GM21526 (cell line): Measurements from ENCODE around the gene RGMA.

Experiments used
- ATAC-seq: cut with Tn5 transposase; IDR thresholded peaks from one replicate; pipeline ENCODE4 v1.9.1; 2021; ENCODE audit warnings: moderate library complexity; ENCODE audit not compliant: unreplicated experiment, low FRiP score

RGMA gene

DNA sequence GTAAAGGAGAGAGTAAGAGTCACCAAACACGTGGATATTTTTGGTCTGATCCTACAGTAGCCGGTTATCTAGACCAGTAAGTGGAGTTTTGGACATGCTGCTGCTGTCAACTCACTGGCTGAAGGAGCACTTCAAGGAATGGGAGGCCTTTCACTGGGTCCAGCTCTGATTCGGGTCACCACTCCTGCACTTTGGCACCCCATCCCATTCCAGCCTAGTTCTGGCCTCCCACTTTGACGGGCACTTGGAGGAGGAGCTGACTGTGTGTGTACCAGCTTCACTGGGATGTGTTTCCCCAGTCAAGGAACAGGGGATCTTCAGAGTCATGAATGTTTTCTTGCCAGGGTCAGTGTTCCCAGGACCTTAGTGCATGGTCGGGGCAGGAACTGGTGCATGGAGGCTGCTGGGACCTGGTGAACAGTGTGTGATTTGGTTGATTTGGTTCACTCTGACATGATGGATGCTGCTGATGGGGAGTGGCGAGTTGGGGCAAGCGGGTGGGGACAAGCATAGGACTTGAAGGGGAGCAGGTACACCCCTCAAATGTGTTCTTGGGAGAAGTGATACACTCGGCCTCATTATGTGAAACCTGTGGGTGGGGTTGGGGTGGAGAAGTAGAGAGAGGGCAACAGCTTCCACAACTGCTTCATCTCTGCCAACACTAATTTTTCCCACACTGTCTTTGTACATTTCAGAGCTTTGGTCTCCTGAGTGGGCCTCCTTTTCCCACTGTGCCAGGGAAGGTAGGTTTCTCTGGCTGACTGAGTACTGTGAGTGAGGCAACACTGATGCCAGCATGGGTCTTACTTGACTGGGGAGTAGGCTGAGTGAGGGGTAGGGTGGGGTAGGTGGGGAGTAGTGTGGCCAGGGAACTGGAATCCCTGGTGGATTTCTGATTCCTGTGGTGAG lies 64.0 kb downstream of the RGMA start:
- ATAC-seq = no peak

DNA sequence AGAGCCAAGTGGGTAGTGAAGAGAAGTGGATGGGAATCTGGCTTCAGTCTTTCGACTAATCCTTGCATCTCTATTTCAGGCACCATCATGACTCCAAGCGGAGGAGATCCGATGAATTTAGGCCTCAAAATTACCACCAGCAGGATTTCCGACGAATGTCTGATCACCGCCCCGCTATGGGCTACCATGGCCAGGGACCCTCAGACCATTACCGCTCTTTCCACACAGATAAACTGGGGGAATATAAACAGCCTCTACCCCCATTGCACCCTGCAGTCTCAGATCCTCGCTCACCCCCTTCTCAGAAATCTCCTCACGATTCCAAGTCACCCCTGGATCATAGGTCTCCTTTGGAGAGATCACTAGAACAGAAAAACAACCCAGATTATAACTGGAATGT lies 64.7 kb downstream of the RGMA start:
- no peak for ATAC-seq

DNA sequence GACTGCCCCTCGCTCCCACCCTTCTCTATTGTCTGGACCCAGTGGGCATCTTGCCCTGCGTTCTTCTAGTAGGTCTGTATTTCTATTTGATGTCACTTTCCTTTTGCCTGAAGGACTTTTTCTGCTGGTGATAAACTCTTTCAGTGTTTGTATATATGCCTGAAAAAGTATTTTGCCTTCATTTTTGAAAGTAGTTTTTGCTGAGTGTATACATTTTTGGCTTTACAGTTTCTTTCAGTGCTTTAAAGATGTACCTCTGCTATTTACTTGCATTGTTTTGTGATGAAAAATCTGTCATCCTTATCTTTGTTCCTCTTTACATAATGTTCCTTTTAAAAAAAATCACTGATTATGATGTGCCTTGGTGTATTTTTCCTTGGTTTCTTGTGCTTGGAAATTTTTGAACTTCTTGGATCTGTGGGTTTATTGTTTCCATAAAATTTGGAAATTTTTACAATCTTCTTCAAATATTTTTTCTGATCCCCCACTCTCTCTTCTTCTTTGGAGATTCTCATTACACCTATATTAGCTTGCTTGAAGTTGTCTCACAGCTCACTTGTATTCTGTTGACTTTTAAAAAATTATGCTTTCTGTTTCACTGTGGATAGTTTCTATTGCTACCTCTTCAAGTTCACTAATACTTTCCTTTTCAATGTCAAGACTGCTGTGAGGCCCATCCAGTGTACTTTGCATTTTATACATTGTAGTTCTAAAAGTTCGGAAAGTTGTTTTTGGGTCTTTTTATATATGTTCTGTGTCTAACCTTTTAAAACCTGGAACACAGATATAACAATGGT lies 67.8 kb downstream of the RGMA start:
- ATAC-seq = peak; percentile 61

DNA sequence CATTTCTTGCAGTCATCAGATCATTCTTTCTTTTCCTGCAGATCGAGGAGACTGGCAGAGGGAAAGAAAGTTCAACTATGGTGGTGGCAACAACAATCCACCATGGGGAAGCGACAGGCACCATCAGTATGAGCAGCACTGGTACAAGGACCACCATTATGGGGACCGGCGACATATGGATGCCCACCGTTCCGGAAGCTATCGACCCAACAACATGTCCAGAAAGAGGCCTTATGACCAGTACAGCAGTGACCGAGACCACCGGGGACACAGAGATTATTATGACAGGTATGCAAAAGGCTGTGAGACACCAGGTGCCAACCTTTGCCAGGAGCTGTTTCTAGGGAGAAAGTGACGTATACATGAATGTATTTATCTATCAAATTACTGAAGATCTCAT lies 69.0 kb downstream of the RGMA start:
- no peak for ATAC-seq

DNA sequence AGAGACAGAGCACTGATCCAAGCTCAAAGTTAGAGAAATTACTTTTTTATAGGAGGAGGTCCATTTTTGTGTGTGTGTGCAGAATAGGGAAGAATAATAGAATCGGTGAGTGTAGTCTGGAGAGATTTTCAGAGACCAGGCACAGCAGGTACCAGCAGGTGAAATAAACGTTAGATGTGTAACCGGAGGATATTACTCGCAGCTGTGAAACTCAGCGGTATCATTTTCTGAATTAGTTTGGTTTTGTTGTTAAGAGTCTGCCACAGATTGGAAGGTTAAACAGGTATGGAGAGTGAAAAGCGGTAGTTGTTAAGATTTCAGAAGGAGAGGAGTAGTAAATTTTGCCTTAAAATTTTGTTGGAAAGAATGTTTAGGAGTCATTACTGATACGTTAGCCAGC lies 69.9 kb downstream of the RGMA start:
- ATAC-seq = no peak

DNA sequence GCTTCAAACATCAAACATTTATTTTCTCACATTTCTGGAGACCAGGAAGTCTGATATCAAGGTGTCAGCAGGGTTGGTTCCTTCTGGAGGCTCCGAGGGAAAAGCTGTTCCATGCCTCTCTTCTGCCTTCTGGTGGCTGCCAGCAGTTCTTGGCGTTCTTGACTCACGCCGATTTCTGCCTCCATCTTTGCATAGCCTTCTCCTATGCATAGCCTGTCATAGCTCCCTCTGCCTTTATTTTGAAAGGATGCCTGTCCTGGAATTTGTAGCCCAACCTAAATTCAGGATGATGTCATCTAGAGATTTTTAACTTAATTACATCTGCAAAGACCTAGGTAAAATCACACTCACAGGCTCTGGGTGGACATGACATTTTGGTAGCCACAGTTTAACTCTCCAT lies 70.4 kb downstream of the RGMA start:
- no peak for ATAC-seq

DNA sequence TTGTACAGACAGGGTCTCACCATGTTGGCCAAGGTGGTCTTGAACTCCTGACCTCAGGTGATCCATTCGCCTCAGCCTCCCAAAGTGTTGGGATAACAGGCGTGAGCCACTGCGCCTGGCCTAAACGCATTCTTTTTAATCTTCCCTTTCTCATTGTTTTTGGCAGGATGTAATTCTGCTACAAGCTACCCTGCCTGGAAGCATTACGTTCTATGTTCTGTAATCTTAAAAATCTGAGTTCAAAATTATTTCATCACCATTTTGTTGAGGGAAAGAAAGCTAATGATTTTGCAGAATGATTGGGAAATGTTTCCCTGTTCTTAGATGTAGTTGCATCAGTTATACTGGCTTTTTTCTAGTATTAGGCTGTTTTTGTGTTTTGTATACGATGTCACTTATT lies 71.5 kb downstream of the RGMA start:
- ATAC-seq = no peak

DNA sequence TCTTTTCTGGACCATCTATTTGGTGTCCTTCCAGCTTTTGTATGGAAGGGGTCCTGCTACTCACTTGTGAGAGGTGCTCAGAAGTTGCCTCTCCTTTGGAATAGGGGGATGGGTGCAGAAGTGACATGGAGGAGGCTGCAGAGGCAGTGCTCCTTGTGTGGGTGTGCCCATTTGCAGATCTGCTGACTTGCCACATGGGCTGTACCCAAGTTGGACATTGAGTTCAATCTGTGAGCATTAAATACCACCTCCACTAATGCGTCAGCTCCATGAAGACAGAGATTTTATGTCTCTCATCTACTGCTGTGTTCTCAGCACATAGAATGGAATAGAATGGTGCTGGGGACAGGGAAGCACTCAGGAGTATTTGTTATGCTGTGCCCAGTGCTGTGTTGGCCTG lies 76.2 kb downstream of the RGMA start:
- no peak for ATAC-seq

DNA sequence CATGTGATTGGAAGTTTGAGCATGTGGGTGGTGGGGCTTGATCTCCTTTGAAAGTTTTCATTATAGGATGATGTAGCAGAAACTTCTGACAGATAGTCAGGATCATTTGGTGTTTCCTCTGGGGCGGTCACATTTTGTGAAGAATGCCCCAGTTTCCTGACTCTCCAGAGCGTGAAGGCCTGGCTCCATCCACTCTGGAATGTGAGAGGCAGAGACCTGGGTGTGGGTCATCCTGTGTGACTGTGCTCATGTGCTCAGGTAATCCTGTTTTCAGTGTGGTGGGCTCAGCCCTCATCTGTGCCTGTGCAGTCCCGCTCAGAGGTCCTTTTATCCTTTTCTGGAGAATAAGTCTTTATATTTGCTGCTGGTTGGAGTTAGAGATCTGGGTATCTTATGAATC lies 81.0 kb downstream of the RGMA start:
- ATAC-seq = no peak

DNA sequence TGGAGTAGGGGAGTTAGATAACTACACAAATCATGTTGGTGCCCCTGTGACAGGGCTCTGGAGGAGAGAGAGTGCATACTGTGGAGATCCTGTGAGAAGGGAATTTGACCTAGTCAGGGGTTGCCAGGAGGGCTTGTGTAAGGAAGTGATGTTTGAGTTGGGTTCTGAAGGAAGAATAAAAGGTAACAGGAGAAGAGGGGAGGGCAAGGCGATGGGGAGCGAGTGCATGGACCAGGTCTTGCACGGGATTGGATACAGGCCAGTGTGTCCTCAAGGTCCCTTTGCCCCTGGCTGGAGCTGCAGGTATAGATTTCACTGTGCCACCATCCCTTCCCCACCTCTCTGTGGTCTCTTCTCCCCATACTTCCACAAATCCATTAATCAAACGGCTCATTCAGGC lies 83.9 kb downstream of the RGMA start:
- ATAC-seq = no peak

DNA sequence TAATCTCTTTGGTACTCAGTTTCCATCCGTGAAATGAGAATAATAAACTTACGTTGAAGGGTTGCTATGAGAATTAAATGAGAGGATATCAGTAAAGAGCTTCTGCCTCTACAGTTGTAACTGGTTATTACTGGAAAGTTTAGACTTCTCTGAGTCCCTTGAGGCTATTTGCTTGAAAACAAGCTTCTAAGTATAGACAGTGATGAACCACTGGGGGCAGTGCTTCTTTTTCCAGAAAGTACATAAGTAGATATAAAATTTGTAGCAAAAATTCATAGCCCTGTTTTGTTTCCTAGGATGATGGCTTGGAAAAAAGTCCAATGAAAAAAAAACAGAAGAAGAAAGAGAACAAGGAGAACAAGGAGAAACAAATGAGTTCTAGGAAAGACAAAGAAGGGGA lies 87.1 kb downstream of the RGMA start:
- ATAC-seq = no peak

DNA sequence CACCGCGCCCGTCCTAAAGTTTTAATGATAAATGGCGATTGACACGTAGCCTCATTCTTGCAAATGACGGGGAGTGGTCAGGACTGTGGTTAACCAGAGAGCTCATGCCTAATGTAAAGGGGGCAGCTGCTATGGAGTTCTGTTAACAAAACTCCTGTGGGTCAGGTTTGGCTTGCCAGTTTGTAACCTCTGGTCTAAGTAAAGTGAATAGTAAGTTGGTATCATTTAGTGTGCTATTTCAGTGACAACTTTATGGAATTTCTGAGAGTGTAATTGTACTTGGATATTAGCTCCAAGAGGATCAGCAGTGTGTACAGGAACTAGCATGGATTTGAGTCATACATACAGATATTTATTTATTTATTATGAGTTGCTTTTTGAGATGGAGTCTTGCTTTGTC lies 87.9 kb downstream of the RGMA start:
- no peak for ATAC-seq

DNA sequence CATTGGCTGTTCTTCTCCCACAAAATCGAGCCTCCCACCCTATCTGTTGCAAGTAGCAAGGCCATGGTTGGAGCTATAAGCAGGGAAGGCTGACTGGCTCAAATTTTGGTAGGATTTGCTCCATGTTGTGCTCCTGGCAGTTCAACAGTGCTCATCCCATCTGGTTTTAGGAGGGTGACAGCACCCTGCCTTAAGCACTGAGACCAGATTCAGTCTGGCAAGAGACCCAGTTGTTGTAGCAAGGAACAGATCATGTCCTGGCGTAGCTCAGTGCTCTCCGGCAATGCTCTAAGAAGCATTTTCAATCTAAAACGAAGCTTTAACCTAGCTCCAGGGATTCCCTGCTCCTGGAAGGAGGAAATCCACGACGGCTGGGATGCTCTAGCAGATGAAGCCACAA lies 91.2 kb downstream of the RGMA start:
- ATAC-seq = no peak

DNA sequence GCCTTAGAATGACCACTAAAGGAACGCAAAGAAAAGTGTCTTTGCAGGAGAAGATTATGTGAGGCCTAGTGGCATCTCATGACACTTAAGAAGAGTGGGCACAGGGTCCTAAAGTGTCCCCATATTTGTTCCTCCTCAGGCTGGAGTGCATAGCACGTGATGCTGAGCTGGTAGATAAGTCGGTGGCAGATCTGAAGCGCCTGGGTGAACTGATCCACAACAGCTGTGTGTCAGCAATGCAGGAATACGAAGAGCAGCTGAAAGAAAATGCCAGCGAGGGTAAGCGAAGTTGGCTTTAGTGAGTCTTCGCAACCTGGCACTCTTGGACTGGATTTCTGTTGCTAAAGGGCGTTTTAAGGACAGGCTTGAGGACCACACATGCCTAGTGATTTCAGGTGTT lies 96.3 kb downstream of the RGMA start:
- no peak for ATAC-seq

DNA sequence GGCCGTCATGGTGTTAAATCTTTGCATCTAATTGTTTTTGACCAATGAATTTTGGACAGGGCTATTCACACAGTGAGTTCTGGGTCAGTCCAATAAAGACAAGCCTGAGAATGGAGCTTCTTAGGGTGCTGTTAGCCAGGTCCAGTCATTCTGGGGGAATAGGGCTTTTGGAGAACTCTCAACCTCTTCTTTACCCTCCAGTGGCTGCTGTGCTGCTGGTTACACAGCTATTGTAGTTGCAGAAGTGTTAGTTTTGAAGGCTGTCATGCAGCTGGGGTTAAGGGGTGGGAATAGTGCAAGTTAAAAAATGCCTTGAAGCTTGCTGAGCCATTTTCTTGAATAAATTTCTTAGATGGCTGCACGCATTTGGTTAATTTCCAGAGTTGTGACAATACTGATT lies 99.0 kb downstream of the RGMA start:
- ATAC-seq = no peak

DNA sequence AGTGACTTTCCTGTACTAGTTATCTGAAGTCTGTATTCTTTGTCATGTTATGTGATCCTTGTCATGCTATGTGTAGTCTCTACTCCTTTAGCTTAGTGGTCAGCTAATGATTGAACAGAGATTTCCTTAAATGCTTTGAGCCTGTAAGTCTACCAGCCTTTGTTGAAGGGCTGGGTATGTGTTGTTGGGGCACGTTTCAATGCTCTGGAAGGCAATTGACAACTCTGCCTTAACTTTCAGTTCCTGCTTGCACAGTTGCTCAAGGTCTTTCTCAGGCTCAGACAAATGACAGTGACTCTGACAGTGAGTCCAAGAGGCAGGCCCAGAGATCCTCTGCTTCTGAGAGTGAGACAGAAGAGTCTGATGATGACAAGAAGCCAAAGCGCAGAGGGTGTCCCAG lies 99.5 kb downstream of the RGMA start:
- no peak for ATAC-seq
